HG03135 (cell line): ENCODE measurements around the gene CRLF3.
"Not testable (repeated sequence)": the region's sequence is repeated elsewhere in the genome, so short reads cannot be mapped to it uniquely, and the experiment has no call there.

Experiments
- ATAC-seq: cut with Tn5 transposase; IDR thresholded peaks from one replicate; pipeline ENCODE4 v1.9.1; 2021; ENCODE audit warnings: mild to moderate bottlenecking, moderate library complexity; ENCODE audit not compliant: unreplicated experiment

CRLF3 gene

DNA sequence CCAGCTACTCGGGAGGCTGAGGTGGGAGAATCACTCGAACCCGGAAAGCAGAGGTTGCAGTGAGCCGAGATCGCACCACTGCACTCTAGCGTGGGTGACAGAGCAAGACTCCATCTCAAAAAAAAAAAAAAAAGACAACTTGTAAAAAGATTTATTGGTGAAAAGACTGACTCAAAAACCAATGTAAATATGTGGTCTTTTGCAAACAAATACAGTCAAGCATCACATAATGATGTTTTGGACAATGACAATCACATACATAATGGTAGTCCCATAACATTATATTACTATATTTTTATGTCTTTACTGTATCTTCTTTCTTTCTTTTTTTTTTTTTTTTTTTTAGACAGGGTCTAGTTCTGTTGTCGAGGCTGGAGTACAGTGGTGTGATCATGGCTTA lies 8.3 kb downstream of the CRLF3 start:
- ATAC-seq: no peak

DNA sequence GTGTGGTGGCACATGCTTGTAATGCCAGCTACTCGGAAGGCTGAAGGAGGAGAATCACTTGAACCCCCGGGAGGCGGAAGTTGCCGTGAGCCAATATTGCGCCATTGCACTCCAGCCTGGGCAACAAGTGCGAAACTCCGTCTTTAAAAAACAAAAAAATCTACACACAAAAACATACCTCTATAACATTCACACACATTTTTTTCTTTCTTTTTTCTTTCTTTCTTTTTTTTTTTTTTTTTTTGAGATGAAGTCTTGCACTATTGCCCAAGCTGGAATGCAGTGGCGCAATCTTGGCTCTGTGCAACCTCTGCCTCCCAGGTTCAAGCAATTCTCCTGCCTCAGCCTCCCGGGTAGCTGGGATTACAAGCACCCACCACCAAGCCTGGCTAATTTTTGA lies 9.6 kb downstream of the CRLF3 start:
- ATAC-seq: not testable (repeated sequence)

DNA sequence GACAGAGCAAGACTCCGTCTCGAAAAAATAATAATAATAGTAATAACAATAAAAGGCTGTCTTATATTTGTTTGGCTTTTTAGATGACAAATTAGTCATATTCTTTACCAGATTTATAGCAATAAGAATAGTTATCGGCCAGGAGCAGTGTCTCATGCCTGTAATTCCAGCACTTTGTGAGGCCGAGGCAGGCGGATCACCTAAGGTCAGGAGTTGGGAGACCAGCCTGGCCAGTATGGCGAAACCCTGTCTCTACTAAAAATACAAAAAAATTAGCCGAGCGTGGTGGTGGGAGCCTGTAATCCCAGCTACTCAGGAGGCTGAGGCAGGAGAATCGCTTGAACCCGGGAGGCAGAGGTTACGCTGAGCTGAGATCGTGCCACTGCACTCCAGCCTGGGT lies 10.3 kb downstream of the CRLF3 start:
- ATAC-seq: not testable (repeated sequence)

DNA sequence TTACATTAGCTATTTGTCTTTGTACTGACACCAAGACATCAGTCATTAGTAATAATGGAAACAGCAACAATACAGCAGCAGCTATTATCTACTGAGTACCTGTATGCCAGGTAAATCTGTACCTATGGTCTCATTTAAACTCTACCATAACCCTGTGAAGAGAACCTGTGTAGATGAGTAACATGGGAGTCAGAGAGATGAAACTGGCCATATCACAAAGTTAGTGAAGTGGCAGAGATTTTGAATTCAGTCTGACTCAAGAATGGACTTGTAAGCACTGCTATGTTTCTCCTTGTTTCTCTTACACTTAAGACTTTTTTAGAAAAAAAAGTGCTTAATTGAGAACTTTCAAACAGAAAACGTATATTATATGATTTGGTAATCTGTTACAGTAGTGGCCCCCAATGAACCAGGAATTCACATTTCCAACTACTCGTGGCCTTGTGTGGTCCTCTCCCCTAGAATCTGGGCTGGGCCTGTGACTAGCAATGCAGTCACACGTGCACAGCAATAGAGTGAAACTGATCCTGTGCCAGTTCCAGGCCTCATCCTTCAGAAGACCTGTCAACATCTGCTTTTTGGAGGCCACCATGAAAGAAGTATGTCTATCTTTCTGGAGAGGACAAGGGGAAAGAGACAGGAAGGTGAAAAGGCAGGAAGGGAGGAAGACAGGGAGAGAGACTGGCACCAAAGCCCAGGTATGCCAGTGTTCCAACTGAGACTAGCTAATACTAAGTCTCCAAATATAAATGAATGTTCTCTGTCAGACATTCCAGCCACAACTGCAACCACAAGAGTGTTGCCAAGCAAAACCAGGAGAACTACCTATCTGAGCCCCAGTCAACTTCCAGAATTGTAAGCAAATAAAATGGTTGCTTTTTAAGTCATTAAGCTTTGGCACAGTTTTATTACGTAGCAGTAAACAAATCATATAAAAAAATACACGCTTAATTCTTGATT lies 12.0 kb downstream of the CRLF3 start:
- no peak for ATAC-seq

DNA sequence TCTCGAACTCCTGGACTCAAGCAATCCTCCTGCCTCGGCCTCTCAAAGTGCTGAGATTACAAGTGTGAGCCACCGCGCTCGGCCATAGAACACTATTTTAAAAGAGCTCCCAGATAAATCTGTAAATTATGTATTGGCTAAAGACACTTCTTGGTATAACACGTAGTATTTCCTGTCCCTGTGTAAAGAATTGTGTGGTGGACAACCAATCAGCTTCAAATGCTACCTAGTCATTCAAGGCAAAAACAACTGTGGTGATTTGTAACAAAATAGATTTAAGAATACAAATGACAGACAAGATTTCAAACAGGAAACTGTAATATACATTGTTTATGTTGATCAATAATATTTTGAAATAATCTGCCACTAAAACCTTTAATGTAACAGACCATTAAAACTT lies 14.6 kb downstream of the CRLF3 start:
- ATAC-seq: no peak

DNA sequence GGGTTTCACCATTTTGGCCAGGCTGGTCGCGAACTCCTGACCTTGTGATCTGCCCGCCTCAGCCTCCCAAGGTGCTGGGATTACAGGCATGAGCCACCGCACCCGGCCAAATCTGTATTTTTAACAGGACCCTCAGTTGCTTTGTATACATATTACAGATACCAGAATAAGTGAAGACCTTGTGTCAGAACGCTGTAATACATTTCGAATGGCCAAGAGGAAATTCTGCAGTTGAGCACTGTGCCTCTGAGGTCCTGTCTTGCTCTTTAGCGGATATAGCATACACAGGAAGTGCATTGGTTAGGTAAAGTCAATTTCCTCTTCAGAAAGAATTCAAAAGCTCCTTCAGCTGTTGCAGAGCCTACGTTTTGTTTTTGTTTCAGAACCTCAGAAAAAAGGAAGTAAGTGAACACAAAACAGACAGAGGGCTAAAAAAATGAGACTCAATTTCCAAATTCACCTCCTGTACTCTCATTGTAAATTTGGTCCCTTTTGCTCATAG lies 15.7 kb downstream of the CRLF3 start:
- ATAC-seq: peak; percentile 81

DNA sequence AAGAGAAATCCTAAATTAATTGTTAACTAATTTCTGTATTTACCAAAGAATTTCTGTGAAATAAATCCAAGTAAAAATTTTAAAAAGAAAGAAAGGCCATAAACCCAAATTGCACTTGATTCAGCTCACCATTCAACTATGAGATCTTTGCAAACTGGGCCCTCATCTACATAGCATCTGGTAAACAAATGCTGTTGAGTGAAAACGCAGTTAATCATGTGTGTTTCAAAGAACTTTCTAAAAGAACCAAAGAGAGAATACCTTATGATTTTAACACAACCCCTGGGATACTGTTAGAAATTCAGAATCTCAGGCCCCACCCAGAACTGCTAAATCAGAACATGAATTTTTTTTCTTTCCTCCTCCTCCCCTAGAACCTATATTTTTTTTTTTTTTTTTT lies 16.6 kb downstream of the CRLF3 start:
- ATAC-seq: no peak

DNA sequence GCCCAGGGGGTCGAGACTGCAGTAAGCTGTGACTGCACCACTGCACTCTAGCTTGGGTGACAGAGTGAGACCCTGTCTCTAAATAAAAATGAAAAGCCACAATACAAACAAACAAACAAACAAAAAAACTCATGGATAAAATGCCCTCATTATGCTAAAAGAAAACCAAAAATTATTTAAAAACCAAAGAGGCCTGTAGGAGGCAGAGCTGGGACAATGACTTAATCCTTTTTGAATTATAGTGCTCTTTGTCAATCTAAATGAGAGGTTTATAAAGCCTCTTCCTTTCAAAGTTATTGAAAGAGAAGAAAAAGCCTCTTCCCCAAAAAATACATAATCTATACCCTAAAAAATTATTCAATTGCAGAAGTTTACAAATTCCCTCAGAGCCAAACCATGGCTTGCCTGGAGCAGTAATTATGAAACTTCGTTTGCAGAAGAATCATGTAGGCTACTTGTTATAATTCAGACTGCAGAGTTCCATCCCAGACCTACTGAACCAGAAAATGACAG lies 18.5 kb downstream of the CRLF3 start:
- ATAC-seq: no peak

DNA sequence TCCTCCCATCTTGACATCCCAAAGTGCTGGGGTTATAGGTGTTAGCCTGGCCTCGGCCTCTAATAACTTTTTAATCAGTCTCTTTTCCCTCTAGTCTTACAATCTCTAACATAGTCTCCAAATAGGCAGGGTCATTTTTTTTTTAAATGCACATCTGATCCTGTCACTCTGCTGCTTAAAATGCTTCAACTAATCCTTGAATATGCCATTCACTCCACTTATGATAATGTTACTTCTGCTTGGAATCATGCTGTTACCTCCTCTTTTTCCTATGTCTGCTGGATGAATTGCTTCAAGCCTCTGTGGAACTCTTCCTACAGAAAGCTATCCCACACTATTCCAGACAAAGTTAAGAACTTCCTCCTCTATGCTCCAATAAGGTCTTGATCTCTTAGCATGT lies 22.8 kb downstream of the CRLF3 start:
- no peak for ATAC-seq

DNA sequence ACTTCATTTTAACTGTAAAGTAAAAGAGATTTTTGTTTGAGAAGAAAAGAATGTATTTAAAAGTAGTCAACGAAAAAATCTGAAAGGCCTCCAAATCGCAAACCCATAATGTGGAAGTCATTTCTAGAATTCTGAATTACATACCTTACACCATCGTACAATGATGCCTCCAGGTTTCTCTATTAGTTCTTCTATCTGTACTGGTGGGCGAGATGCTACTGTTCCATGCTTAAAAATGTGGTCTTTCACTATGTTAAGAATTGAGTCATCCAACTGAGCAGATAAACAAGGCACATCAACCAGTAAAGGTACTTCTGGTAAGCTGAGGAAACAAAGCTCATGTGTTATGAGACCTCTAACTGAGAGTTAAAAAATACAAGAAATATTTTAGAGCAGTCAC lies 28.5 kb downstream of the CRLF3 start:
- ATAC-seq: no peak

DNA sequence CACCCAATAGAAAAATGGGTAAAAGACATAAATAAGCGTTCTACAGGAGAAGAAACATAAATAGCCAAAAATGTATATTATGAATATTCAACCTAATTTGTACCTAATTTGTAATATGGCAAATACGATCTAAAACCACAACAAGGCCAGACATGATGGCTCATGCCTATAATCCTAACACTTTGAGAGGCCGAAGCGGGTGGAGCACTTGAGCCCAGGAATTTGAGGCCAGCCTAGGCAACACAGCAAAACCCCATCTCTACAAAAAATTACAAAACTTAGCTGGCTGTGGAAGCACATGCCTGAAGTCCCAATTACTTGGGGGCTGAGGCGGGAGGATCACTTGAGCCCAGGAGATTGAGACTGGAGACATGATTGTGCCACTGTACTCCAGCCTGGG lies 30.1 kb downstream of the CRLF3 start:
- no peak for ATAC-seq

DNA sequence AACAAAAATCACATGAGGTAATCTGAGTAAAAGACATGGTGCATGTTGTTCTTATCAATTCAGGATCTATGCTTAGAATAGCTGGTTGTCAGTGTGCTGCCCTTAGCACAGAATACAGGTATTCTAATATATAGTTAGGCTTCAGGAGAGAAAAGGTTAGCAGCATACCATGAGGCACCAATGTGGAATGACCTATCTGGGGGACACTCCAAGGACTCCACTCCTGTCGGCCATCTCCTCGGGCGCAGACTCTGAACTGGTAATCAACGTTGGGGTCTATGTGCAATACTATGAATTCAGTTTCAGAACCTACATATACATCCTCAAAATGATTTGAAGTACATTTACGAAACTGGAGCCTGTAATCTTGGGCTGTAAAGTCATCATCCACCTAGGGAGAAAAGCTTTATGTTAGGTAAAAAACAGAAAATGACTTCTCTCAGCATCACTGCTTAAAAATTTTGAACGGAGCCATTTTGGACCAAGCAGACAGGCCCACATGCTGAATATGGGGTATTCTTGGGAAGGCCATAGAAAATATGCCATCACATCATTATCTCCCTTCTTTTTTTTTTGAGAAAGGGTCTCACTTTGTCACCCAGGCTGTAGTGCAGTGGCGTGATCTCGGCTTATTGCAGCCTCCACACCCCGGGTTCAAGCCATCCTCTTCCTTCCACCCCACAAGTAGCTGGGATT lies 31.1 kb downstream of the CRLF3 start:
- ATAC-seq: no peak

DNA sequence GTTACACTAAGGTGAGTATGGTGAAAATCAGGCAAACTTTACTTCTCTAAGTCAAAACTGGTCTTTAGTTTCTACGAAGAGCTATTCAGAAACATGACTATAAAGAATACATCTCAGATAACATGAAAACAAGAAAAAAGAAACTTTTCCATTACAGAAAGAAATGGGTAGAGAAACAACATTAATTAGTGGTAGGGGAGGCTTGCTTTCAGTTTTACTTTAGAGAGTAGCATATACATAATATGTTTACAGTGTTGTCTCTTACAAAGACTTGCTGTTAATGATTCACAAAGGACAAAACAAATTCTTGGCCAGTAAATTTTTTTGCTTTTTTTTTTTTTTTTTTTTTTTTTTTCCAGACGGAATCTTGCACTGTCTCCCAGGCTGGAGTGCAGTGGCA lies 34.2 kb downstream of the CRLF3 start:
- ATAC-seq: no peak

DNA sequence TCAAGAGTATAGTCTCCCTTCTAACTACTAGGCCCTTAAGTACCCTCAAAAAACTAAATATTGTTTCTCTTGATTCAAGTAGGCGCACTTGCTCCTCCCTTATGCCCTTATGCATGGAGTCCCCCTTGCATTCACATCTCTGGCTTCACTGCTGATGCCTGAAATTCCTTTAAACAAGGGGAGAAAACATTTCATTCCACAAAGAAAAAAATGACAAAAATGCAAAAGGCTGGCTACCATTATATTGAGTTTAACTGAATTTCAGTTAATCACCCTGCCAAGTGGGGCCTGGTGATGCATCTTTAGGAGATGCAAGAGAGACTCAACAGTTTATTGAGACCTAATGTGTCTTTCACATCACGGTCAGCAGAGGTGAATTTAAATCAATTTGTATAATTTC lies 35.6 kb downstream of the CRLF3 start:
- no peak for ATAC-seq

DNA sequence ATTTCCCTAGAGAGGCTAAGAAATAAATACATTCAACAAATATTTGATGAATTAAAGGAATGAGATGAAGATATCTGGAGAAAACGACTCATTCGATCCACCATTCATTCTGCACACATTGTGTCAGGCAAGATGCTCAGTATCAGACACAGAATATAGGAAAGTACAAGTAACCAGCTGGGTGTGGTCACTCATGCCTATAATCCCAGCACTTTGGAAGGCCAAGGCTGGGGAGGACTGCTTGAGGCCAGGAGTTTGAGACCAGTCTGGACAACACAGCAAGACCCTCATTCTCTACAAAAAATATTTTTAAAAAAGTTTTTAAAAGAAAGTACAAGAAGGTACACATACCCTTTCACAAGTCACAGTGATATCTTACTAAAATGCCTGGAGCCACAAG lies 42.3 kb downstream of the CRLF3 start:
- ATAC-seq: no peak

DNA sequence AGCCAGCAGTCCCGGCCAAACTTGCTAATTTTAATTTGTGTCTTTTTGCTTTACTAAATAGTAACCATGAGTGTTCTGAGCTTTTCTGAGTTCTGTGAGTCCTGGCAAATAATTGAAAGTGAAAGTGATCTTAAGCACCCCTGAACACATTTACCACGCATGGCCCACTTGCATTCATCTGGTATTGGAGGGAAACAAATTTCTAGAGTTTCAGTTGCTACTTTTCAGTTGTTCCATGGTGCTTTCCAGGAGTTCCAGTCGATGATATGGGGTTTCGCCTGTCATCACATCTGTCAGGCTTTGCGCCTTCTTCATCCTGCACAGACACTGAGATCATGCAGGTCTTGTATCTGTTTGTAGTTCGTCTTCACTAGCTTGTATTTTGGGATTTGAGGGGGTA lies 44.1 kb downstream of the CRLF3 start:
- no peak for ATAC-seq

DNA sequence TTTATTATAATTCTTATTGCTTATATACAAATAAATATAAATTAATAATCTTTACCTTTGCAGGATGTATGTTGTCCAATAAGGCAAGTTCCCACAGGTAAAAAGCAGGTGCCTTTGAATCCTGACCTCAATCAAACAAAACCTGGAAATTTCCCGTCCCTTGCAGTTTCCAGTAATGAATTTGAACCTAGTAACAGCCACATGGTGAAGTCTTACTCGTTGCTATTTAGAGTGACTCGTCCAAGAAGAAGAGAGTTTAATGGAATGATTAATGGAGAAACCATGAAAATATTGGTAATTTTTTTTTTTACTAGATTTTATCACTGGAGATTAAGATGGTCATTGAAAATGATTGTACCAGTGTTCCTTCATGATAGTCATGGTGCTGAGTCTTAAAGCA lies 55.7 kb downstream of the CRLF3 start:
- not testable (repeated sequence) for ATAC-seq

DNA sequence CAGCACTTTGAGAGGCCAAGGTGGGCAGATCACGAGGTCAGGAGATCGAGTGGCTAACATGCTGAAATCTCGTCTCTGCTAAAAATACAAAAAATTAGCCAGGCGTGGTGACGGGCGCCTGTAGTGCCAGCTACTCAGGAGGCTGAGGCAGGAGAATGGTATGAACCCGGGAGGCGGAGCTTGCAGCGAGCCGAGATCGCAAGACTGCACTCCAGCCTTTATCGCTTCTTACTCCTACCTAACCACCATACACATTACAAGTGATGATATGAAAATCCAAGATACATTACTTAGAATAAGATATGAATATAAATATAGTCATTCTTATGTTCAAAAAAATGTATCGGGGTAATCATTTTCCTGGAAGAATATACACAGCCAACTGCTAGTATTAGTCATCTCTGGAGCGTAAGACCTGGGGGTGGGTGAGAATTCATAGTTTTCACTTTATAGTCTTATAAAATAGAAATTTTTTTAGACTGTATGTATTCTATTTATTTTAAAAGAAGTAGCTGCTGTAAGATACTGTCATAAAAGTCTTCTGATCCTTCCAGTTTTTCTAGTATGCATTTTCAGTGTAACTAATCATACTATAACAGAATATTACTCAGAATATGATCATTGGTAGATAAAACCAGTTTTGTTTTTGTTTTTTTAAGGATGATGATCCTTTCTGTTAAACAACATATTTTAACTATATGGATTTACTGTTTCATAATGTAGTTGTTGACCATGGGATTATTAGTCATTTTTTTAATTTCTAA lies 56.7 kb downstream of the CRLF3 start:
- not testable (repeated sequence) for ATAC-seq

DNA sequence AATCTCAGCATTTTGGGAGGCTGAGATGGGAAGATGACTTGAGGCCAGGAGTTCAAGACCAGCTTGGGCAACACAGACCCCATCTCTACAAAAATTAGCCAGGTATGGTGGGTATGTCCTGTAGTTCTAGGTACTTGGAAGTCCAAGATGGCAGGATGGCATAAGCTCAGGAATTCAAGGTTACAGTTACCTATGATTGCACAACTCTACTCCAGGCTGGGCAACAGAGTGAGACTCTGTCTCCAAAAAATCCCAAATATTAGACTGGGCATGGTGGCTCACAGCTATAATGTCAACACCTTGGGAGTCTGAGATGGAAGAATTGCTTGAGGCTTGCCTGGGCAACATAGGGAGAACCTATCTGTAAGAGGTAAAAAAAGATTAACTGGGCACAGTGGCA lies 63.4 kb downstream of the CRLF3 start:
- ATAC-seq: no peak

DNA sequence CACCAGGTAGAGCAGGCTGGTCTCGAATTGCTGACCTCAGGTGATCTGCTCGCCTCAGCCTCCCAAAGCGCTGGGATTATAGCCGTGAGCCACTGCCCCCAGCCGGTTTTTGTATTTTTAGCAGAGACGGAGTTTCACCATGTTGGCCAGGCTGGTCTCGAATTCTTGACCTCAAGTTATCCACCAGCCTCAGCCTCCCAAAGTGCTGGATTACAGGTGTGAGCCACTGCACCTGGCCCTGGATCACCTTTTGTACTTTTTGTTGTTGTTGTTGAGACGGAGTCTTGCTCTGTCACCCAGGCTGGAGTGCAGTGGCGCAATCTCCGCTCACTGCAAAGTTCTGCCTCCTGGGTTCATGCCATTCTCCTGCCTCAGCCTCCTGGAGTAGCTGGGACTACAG lies 71.2 kb downstream of the CRLF3 start:
- ATAC-seq: not testable (repeated sequence)

DNA sequence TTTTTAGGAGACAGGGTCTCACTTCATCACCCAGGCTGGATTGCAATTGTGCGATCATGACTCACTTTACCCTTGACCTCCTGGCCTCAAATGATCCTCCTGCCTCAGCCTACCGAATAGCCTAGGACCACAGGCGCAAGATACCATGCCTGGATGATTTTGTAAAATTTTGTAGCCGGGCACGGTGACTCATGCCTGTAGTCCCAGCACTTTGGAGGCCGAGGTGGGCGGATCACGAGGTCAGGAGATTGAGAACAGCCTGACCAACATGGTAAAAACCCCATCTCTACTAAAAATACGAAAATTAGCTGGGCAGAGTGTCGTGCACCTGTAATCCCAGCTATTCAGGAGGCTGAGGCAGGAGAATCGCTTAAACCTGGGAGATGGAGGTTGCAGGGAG lies 73.5 kb downstream of the CRLF3 start:
- ATAC-seq: not testable (repeated sequence)
